B cell (primary cell): Measurements from ENCODE around the gene TRERF1.
"Not testable (repeated sequence)": the region's sequence is repeated elsewhere in the genome, so short reads cannot be mapped to it uniquely, and the experiment has no call there.

Experiments
- CTCF ChIP-seq: fragments of 200-600 bp; IDR thresholded peaks from one replicate; pipeline ENCODE4 v1.8.0; 2022; ENCODE audit warnings: antibody characterized with exemption, mild to moderate bottlenecking
- EZH2 ChIP-seq: IDR thresholded peaks from 2 replicates; pipeline ENCODE4 v1.6.1; 2012; ENCODE audit warnings: borderline replicate concordance, low read depth, mild to moderate bottlenecking, moderate library complexity, low read length; ENCODE audit not compliant: insufficient read depth, poor library complexity, severe bottlenecking

- TF ChIP-seq CTCF, EZH2: not testable (repeated sequence)
Measured at GRCh38 chr6:42324656-42325324, 126.9 kb downstream of the TRERF1 start.
